ENCODE results near the gene LRRC7. TPM values are rescaled to one million over a fixed set of nuclear protein-coding genes. Genes with fewer than 3 reads are reported as not detected.
A peak's percentile ranks its signal among the peaks of the same experiment; 100 is the strongest.

LRRC7 gene
- total and polyA plus RNA-seq, 2 experiments from 2014 or later, result 1.2 TPM; not detected in 1

DNA sequence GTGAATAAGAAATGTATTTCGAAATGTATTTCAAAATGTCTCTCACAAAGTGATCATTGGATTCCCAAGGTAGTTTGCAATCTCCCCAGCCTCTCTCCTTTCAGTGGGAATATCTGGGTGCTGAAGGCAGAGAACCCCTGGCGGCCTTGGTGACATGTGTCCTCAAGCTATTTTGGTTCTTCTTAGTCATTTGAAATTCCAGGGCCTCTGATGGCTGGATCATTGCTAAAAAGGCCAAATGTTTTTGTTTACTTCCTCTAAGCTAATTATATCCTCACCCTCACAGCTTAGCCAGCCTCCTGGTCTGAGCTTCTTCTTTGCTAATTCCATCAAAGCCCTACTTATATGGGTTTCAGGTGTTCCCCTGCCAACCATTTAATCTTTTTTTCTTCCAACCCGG, 566.4 kb downstream of the LRRC7 start:
- Histone ChIP-seq H3F3A (replicated peaks; ENCODE audit: low read depth) (no peaks in the 10 kb centered on the region), H3K36me3 (ENCODE audit: insufficient read depth) (no peaks in the 10 kb centered on the region), H3K4me3 (peak overlapping the region; percentile 11; the same call in 1 of the 2 replicates), H3K27me3 (ENCODE audit: insufficient read depth) (no peaks in the 10 kb centered on the region), H3K79me2 (replicated peaks; ENCODE audit: insufficient read depth) (no peaks in the 10 kb centered on the region), H3K4me1 (ENCODE audit: insufficient read depth) (peaks cover 24% of the 10 kb centered on the region), H3K27ac (ENCODE audit: low read depth) (peak overlapping the region; percentile 53; the same call in 1 of the 2 replicates), H2AFZ (peak overlapping the region; percentile 39), H3K9me2 (ENCODE audit: insufficient read depth) (no peaks in the 10 kb centered on the region), H3K4me2 (peak overlapping the region; percentile 35), H4K20me1 (replicated peaks; ENCODE audit: insufficient read depth) (no peaks in the 10 kb centered on the region)
- peak overlapping the region; percentile 86 for H3K27ac Mint-ChIP-seq
- DNase-seq (ENCODE audit: low spot score) (peak; percentile 30), ATAC-seq (peak; percentile 29; the same call in 1 of the 3 replicates)
- H3K4me3 Mint-ChIP-seq, result no peak overlapping the region
- H3K4me1 Mint-ChIP-seq, result peaks cover 23% of the 10 kb centered on the region
- no peaks in the 10 kb centered on the region for H3K9me3 Mint-ChIP-seq
- H3K27me3 Mint-ChIP-seq (ENCODE audit: insufficient read depth, low read depth, poor library complexity), result no peaks in the 10 kb centered on the region
- H3K36me3 Mint-ChIP-seq (ENCODE audit: low read depth), result no peaks in the 10 kb centered on the region
- TF ChIP-seq POLR2AphosphoS5 (IDR thresholded peaks at IDR 0.05; ENCODE audit: low read depth) (no peak), JUNB (IDR thresholded peaks at IDR 0.05; ENCODE audit: unreplicated experiment) (no peak), EZH2phosphoT487 (IDR thresholded peaks at IDR 0.05; ENCODE audit: unreplicated experiment) (no peak)

DNA sequence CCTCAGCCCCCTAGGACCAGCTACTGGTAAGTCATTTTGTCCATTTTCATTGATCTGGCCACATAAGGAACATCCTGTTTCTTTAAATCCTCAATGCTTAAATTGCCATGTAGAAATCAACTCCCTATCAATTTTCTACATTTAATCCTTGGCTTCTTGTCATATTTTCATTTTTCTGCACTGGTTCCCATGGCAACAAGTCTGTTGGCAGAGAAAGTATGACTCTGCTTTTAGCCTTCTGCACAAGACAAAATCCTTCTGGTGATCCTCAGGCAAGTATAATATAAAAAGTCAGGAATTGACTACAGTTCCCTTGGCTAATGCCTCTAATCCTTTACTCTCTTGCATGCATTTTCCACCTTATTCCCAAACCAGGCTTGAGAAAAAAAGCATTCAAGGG, 572.6 kb downstream of the LRRC7 start:
- Mint-ChIP-seq H3K9me3 (no peaks in the 10 kb centered on the region), H3K4me3 (no peak overlapping the region), H3K36me3 (ENCODE audit: low read depth) (no peaks in the 10 kb centered on the region), H3K4me1 (peaks cover 24% of the 10 kb centered on the region), H3K27ac (peak overlapping the region; percentile 44), H3K27me3 (ENCODE audit: insufficient read depth, low read depth, poor library complexity) (no peaks in the 10 kb centered on the region)
- TF ChIP-seq EZH2phosphoT487 (IDR thresholded peaks at IDR 0.05; ENCODE audit: unreplicated experiment) (no peak), ZNF331 (CRISPR knock-in tag; IDR thresholded peaks at IDR 0.05; ENCODE audit: low read depth) (no peak), EZH2 (IDR thresholded peaks at IDR 0.05; ENCODE audit: low read depth, unreplicated experiment) (no peak), JUNB (IDR thresholded peaks at IDR 0.05; ENCODE audit: unreplicated experiment) (no peak)
- TF ChIP-seq, protein P1, sequence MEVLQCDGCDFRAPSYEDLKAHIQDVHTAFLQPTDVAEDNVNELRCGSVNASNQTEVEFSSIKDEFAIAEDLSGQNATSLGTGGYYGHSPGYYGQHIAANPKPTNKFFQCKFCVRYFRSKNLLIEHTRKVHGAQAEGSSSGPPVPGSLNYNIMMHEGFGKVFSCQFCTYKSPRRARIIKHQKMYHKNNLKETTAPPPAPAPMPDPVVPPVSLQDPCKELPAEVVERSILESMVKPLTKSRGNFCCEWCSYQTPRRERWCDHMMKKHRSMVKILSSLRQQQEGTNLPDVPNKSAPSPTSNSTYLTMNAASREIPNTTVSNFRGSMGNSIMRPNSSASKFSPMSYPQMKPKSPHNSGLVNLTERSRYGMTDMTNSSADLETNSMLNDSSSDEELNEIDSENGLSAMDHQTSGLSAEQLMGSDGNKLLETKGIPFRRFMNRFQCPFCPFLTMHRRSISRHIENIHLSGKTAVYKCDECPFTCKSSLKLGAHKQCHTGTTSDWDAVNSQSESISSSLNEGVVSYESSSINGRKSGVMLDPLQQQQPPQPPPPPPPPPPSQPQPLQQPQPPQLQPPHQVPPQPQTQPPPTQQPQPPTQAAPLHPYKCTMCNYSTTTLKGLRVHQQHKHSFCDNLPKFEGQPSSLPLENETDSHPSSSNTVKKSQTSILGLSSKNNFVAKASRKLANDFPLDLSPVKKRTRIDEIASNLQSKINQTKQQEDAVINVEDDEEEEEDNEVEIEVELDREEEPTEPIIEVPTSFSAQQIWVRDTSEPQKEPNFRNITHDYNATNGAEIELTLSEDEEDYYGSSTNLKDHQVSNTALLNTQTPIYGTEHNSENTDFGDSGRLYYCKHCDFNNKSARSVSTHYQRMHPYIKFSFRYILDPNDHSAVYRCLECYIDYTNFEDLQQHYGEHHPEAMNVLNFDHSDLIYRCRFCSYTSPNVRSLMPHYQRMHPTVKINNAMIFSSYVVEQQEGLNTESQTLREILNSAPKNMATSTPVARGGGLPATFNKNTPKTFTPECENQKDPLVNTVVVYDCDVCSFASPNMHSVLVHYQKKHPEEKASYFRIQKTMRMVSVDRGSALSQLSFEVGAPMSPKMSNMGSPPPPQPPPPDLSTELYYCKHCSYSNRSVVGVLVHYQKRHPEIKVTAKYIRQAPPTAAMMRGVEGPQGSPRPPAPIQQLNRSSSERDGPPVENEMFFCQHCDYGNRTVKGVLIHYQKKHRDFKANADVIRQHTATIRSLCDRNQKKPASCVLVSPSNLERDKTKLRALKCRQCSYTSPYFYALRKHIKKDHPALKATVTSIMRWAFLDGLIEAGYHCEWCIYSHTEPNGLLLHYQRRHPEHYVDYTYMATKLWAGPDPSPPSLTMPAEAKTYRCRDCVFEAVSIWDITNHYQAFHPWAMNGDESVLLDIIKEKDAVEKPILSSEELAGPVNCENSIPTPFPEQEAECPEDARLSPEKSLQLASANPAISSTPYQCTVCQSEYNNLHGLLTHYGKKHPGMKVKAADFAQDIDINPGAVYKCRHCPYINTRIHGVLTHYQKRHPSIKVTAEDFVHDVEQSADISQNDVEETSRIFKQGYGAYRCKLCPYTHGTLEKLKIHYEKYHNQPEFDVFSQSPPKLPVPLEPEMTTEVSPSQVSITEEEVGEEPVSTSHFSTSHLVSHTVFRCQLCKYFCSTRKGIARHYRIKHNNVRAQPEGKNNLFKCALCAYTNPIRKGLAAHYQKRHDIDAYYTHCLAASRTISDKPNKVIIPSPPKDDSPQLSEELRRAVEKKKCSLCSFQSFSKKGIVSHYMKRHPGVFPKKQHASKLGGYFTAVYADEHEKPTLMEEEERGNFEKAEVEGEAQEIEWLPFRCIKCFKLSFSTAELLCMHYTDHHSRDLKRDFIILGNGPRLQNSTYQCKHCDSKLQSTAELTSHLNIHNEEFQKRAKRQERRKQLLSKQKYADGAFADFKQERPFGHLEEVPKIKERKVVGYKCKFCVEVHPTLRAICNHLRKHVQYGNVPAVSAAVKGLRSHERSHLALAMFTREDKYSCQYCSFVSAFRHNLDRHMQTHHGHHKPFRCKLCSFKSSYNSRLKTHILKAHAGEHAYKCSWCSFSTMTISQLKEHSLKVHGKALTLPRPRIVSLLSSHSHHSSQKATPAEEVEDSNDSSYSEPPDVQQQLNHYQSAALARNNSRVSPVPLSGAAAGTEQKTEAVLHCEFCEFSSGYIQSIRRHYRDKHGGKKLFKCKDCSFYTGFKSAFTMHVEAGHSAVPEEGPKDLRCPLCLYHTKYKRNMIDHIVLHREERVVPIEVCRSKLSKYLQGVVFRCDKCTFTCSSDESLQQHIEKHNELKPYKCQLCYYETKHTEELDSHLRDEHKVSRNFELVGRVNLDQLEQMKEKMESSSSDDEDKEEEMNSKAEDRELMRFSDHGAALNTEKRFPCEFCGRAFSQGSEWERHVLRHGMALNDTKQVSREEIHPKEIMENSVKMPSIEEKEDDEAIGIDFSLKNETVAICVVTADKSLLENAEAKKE (CRISPR knock-in tag; IDR thresholded peaks at IDR 0.05), result no peak
- Histone ChIP-seq H3K4me1 (ENCODE audit: insufficient read depth) (peaks cover 18% of the 10 kb centered on the region), H3K79me2 (replicated peaks; ENCODE audit: insufficient read depth) (no peaks in the 10 kb centered on the region), H3K36me3 (ENCODE audit: insufficient read depth) (no peaks in the 10 kb centered on the region), H2AFZ (no peak overlapping the region), H3K9me2 (ENCODE audit: insufficient read depth) (no peaks in the 10 kb centered on the region), H3K27me3 (ENCODE audit: insufficient read depth) (no peaks in the 10 kb centered on the region), H3K4me2 (no peak overlapping the region), H3K27ac (ENCODE audit: low read depth) (no peak overlapping the region), H3K4me3 (no peak overlapping the region), H4K20me1 (replicated peaks; ENCODE audit: insufficient read depth) (no peaks in the 10 kb centered on the region), H3F3A (replicated peaks; ENCODE audit: low read depth) (no peaks in the 10 kb centered on the region)
- DNase-seq (ENCODE audit: low spot score) (no peak), ATAC-seq (no peak)
